ENCODE results near the gene HUNK. TPM values are rescaled to one million over a fixed set of nuclear protein-coding genes. Genes with fewer than 3 reads are reported as not detected.

The HUNK gene
- total RNA-seq, 1 donor from 2014 or later: 44.0 TPM

GRCh38 chr21:31993826-31994825, 121.3 kb downstream of the HUNK start:
- H3K9me3 Mint-ChIP-seq: no peaks in the 10 kb centered on the region
- H3K4me1 Mint-ChIP-seq (ENCODE audit: unreplicated experiment): no peaks in the 10 kb centered on the region
- DNase-seq (ENCODE audit: extremely low spot score, unreplicated experiment): no peak
- no peak overlapping the region for H3K4me3 Mint-ChIP-seq
- H3K27ac Mint-ChIP-seq: no peak overlapping the region
- peaks cover 43% of the 10 kb centered on the region for H3K36me3 Mint-ChIP-seq
- TF ChIP-seq CTCF (conservative IDR thresholded peaks at IDR 0.05): no peak
- no peaks in the 10 kb centered on the region for H3K27me3 Mint-ChIP-seq

GRCh38 chr21:31997191-31997590, 124.4 kb downstream of the HUNK start:
- peaks cover 4% of the 10 kb centered on the region for H3K4me1 Mint-ChIP-seq (ENCODE audit: unreplicated experiment)
- peaks cover 51% of the 10 kb centered on the region for H3K36me3 Mint-ChIP-seq
- H3K27me3 Mint-ChIP-seq: no peaks in the 10 kb centered on the region
- H3K4me3 Mint-ChIP-seq: no peak overlapping the region
- H3K27ac Mint-ChIP-seq: peak overlapping the region; percentile 8
- DNase-seq (ENCODE audit: extremely low spot score, unreplicated experiment): no peak
- no peaks in the 10 kb centered on the region for H3K9me3 Mint-ChIP-seq
- TF ChIP-seq CTCF (conservative IDR thresholded peaks at IDR 0.05): no peak

GRCh38 chr21:31999810-32000468, 127.1 kb downstream of the HUNK start:
- Mint-ChIP-seq H3K4me1 (ENCODE audit: unreplicated experiment) (peaks cover 4% of the 10 kb centered on the region), H3K4me3 (no peak overlapping the region), H3K27me3 (no peaks in the 10 kb centered on the region), H3K27ac (no peak overlapping the region), H3K36me3 (peaks cover 52% of the 10 kb centered on the region), H3K9me3 (no peaks in the 10 kb centered on the region)
- DNase-seq (ENCODE audit: extremely low spot score, unreplicated experiment): no peak
- TF ChIP-seq CTCF (conservative IDR thresholded peaks at IDR 0.05): no peak

- Mint-ChIP-seq H3K4me3 (no peak overlapping the region), H3K36me3 (peaks cover 47% of the 10 kb centered on the region), H3K9me3 (no peaks in the 10 kb centered on the region), H3K27me3 (no peaks in the 10 kb centered on the region), H3K4me1 (ENCODE audit: unreplicated experiment) (peaks cover 4% of the 10 kb centered on the region), H3K27ac (no peak overlapping the region)
- DNase-seq (ENCODE audit: extremely low spot score, unreplicated experiment): no peak
- TF ChIP-seq CTCF (conservative IDR thresholded peaks at IDR 0.05): no peak
These were observed 128.6 kb downstream of the HUNK start for GRCh38 chr21:32001390-32001789.

GRCh38 chr21:32003411-32003810, 130.6 kb downstream of the HUNK start:
- peaks cover 38% of the 10 kb centered on the region for H3K36me3 Mint-ChIP-seq
- peaks cover 9% of the 10 kb centered on the region for H3K4me1 Mint-ChIP-seq (ENCODE audit: unreplicated experiment)
- TF ChIP-seq CTCF (conservative IDR thresholded peaks at IDR 0.05): no peak
- DNase-seq (ENCODE audit: extremely low spot score, unreplicated experiment): no peak
- no peaks in the 10 kb centered on the region for H3K27me3 Mint-ChIP-seq
- no peak overlapping the region for H3K27ac Mint-ChIP-seq
- H3K4me3 Mint-ChIP-seq: no peak overlapping the region
- H3K9me3 Mint-ChIP-seq: no peaks in the 10 kb centered on the region
